Measurements from ENCODE around the gene PLXNA4. TPM values are rescaled to one million over a fixed set of nuclear protein-coding genes. Genes with fewer than 3 reads are reported as not detected.

PLXNA4 gene
- total and polyA plus RNA-seq, 11 donors: 1.8 to 22.1 (median 10.5) TPM

DNA sequence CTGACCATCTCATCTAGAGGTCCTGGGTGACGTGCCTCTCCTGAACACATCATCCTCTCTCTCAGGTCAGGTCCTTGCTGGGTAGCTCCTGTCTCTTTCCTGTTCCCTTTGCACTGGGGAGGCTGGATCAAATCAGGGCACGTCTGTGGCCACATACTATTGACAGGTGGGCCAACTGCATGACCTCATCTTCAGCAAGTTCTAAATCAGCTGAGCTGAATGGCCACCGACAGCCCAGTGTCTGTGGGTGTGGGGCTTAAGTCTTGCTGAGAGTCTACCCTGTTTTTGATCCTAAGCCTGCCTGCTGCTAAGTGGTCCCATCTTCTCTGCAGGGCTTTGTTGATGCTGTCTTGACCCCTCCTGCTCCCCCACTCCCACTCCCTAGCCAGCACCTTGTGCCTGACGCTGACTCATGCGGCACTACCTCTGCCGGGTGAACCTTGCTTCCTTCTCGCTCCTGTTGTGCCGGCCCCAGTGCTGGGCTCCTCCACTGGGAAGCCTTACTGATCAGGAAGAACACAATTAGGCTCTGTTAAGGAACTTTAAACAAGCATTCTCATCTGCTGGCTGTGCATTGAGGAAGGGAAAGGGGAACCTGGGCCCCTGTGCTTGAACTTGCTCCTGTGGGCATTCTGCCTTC is 440.4 kb downstream of the PLXNA4 start:
- Histone ChIP-seq H3K27ac (no peak overlapping the region), H3K4me3 (no peak overlapping the region), H3K9me3 (no peaks in the 10 kb centered on the region), H3K27me3 (no peaks in the 10 kb centered on the region), H3K36me3 (peaks cover 0 to 8% (median 3%) of the 10 kb centered on the region in 9 donors), H3K4me1 (peaks cover 0 to 14% (median 0%) of the 10 kb centered on the region in 12 donors)
- TF ChIP-seq, protein P1, sequence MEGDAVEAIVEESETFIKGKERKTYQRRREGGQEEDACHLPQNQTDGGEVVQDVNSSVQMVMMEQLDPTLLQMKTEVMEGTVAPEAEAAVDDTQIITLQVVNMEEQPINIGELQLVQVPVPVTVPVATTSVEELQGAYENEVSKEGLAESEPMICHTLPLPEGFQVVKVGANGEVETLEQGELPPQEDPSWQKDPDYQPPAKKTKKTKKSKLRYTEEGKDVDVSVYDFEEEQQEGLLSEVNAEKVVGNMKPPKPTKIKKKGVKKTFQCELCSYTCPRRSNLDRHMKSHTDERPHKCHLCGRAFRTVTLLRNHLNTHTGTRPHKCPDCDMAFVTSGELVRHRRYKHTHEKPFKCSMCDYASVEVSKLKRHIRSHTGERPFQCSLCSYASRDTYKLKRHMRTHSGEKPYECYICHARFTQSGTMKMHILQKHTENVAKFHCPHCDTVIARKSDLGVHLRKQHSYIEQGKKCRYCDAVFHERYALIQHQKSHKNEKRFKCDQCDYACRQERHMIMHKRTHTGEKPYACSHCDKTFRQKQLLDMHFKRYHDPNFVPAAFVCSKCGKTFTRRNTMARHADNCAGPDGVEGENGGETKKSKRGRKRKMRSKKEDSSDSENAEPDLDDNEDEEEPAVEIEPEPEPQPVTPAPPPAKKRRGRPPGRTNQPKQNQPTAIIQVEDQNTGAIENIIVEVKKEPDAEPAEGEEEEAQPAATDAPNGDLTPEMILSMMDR (IDR thresholded peaks at IDR 0.05): no peak
- TF ChIP-seq POLR2A (IDR thresholded peaks at IDR 0.05): no peak
- intact Hi-C loops (cut with DNase I): no loop called here
- no peak for DNase-seq
- no peak for ATAC-seq
- 84 to 92% (median 88%) methylated on average over 8 of the region's 8 CpGs for WGBS, 4 donors

DNA sequence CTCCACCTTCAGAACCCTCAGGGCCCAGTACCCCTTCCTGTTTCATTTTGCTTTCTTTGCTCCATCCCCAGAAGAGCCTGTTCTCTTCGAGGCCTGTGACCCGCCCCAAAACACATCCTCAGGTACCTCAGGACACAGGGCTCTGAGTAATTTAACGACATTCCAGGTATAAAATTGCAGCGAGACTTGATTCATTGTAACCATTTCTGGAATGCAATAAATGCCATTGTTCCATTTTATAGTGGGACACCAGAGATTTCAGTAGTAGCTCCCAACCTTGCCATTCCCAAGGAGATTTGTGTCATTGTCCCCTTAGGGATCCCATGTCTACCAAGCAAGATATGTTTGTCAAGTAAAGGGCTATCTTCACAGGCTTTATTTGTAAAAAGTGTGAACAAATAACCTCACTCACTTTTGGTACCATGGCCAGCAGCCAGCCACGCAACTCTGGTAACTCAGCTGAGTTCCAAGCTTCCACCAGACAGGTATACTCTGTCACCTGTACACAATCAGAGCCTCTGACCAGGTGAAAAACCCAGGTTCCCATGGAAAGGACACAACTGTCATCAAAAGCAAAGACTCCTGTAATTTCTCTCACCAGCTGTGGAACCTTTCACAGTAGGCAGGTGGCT is 441.3 kb downstream of the PLXNA4 start:
- Histone ChIP-seq H3K36me3 (peaks cover 0 to 15% (median 3%) of the 10 kb centered on the region in 9 donors), H3K4me1 (peaks cover 0 to 7% (median 0%) of the 10 kb centered on the region in 12 donors), H3K27me3 (no peaks in the 10 kb centered on the region), H3K4me3 (no peak overlapping the region), H3K9me3 (no peaks in the 10 kb centered on the region), H3K27ac (no peak overlapping the region)
- no peak for TF ChIP-seq POLR2A (IDR thresholded peaks at IDR 0.05)
- TF ChIP-seq, protein P1 (IDR thresholded peaks at IDR 0.05): no peak
- no peak for DNase-seq
- intact Hi-C loops (cut with DNase I): no loop called here
- ATAC-seq: no peak
- 89 to 96% (median 93%) methylated on average over 5 of the region's 5 CpGs for WGBS, 4 donors

DNA sequence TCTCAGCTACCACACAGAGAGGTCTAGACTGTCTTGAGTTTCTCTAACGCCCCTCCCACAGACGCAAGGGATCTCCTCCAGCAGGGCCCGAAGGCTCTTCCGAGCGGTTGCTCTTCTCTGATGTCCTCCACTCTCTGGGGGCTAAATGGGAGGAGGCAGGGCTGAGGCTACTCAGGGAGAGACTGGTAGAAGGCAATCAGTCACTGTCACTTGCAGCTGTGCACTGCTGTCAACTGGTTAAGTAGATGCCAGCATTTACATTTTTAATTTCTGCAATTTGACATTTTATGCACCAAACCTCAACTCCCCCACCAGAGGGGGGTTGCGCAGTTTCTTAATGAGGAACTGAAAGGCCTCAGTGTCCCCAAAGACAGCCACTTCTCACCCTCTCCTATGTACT is 442.8 kb downstream of the PLXNA4 start:
- H3K27me3 ChIP-seq: no peaks in the 10 kb centered on the region
- intact Hi-C loops (cut with DNase I): no loop called here
- TF ChIP-seq POLR2A (IDR thresholded peaks at IDR 0.05): no peak
- TF ChIP-seq, protein P1 (IDR thresholded peaks at IDR 0.05): no peak
- H3K4me3 ChIP-seq: no peak overlapping the region
- no peaks in the 10 kb centered on the region for H3K9me3 ChIP-seq
- peaks cover 0 to under 1% (median 0%) of the 10 kb centered on the region in 12 donors for H3K4me1 ChIP-seq
- no peak for ATAC-seq
- WGBS, 4 donors: 91 to 94% (median 93%) methylated on average over 4 to 6 of the region's 6 CpGs
- H3K27ac ChIP-seq: no peak overlapping the region
- no peak for DNase-seq
- peaks cover 0 to 22% (median 11%) of the 10 kb centered on the region in 9 donors for H3K36me3 ChIP-seq

DNA sequence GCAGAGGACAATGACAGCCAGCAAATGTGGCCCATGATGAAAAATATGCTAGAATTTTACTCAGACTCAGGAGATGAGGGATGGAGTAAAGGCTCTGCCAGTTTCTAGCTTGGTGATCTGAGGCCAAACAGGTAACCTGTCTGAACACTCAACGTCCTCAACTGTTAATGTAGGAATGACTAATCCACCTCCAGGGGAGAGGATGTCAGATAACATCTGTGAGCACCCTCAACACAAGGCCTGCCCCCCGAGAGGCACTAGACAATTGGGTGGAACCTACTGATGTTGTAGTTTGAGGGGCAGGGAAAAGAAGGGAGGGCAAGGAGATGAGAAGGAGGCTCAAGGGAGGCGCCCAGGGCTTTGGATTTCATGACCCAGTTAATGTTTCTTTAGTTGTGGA is 445.1 kb downstream of the PLXNA4 start:
- whole genome bisulfite sequencing, 4 donors: 78 to 94% (median 89%) methylated on average over 3 of the region's 3 CpGs
- Histone ChIP-seq H3K4me3 (no peak overlapping the region), H3K27me3 (no peaks in the 10 kb centered on the region), H3K9me3 (no peaks in the 10 kb centered on the region), H3K27ac (no peak overlapping the region), H3K4me1 (no peaks in the 10 kb centered on the region), H3K36me3 (peaks cover 0 to 22% (median 11%) of the 10 kb centered on the region in 9 donors)
- TF ChIP-seq, protein P1 (IDR thresholded peaks at IDR 0.05): no peak
- no peak for TF ChIP-seq POLR2A (IDR thresholded peaks at IDR 0.05)
- intact Hi-C loops (cut with DNase I): no loop called here
- no peak for DNase-seq
- ATAC-seq: no peak
